OCI-LY3 (cell line): ENCODE results near the gene MTHFSD.

Experiments
- EZH2phosphoT487 ChIP-seq: fragments of 200-600 bp; shearing (Covaris generic); IDR thresholded peaks from 2 replicates; pipeline ENCODE4 v1.6.1; 2018; ENCODE audit warnings: antibody characterized with exemption, mixed run types, low read depth
- TF ChIP-seq, protein P1 (sequence below): fragments of 200-600, 300-600 bp; sonication (generic); IDR thresholded peaks from 2 replicates; pipeline ENCODE4 v1.5.1; 2014; ENCODE audit warnings: antibody characterized with exemption, low read length, low read depth

DNA sequence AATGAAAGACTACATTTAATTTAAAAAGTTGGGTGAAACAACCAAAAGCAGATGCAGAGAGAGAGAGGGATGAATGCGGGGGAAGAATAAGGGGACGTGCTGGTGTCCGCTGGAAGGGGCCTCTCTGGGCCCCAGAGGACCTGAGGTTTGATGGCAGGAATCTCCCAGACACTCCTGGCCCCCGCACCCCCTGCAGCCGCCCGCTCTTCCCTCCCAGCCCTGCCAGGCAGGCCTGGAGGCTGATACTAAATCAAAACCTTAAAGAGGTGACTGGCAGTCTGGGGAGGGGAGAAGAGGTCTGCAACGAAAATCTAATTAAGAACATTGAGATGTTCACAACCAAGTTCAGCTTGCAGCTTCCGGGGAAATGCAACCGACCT lies 25.7 kb upstream of the MTHFSD start:
- TF ChIP-seq, protein P1, sequence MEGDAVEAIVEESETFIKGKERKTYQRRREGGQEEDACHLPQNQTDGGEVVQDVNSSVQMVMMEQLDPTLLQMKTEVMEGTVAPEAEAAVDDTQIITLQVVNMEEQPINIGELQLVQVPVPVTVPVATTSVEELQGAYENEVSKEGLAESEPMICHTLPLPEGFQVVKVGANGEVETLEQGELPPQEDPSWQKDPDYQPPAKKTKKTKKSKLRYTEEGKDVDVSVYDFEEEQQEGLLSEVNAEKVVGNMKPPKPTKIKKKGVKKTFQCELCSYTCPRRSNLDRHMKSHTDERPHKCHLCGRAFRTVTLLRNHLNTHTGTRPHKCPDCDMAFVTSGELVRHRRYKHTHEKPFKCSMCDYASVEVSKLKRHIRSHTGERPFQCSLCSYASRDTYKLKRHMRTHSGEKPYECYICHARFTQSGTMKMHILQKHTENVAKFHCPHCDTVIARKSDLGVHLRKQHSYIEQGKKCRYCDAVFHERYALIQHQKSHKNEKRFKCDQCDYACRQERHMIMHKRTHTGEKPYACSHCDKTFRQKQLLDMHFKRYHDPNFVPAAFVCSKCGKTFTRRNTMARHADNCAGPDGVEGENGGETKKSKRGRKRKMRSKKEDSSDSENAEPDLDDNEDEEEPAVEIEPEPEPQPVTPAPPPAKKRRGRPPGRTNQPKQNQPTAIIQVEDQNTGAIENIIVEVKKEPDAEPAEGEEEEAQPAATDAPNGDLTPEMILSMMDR = no peak
- TF ChIP-seq EZH2phosphoT487 = no peak
